GM12878 (cell line): Measurements from ENCODE around the gene HRH3. TPM values are rescaled to one million over a fixed set of nuclear protein-coding genes. Genes with fewer than 3 reads are reported as not detected.

Experiments used
- ATAC-seq: fragments of 200-7000 bp; cut with Tn5 transposase; 3 replicates; pipeline ENCODE4 v1.9.1; 2020; ENCODE audit warnings: mild to moderate bottlenecking, moderate library complexity
- BruUV-seq: library from RNA; stranded (reverse); fragments of 400-500 nt; replicated peaks from 2 replicates; lab custom pipeline; 2021; lab: Mats Ljungman, UMichigan
- CTCF ChIA-PET: fragments of 300-600 bp; sonication (Branson Sonifier 250); formaldehyde crosslinking; extraction: SDS; loops from one replicate; lab custom pipeline; 2021; ENCODE audit warnings: inconsistent platforms; lab: Yijun Ruan, JAX
- POLR2A ChIA-PET: fragments of 350-600 bp; formaldehyde crosslinking; extraction: SDS; loops from one replicate; lab custom pipeline; 2021; ENCODE audit warnings: inconsistent platforms; lab: Charles Lee
- RAD21 ChIA-PET: fragments of 300-600 bp; sonication (Branson Sonifier 250); formaldehyde crosslinking; loops from one replicate; lab custom pipeline; 2023; ENCODE audit warnings: antibody characterized with exemption; ENCODE audit not compliant: unreplicated experiment; lab: Charles Lee
- SMC1A ChIA-PET: fragments of 300-600 bp; sonication (Branson Sonifier 250); formaldehyde crosslinking; loops from one replicate; lab custom pipeline; 2023; ENCODE audit not compliant: unreplicated experiment, uncharacterized antibody; lab: Charles Lee
- DNase-seq: peaks from one replicate; pipeline ENCODE4 v3.0.0-alpha.2; 2011; ENCODE audit warnings: low read depth, low spot score
- FAIRE-seq: peaks from 3 replicates; lab custom pipeline; 2011; peaks lifted over from hg19 to GRCh38; lab: Jason Lieb, UNC
- H2AFZ ChIP-seq: 2 replicates; pipeline ENCODE4 v1.6.0; 2011; ENCODE audit warnings: low read depth, low read length, control low read depth; ENCODE audit not compliant: control insufficient read depth
- H3K27ac ChIP-seq: 2 replicates; pipeline ENCODE4 v1.5.1; 2011; ENCODE audit warnings: control low read depth; ENCODE audit not compliant: control insufficient read depth, insufficient read depth
- H3K27me3 ChIP-seq, 2 experiments: replicated peaks in 1 of 2; 2 replicates each; pipeline versions ENCODE4 v1.6.0 to v1.6.1; 2011; ENCODE audit warnings: low read length in 1 of 2; ENCODE audit not compliant: control insufficient read depth in 2 of 2, insufficient read depth in 2 of 2
- H3K36me3 ChIP-seq, 2 experiments: 2 replicates each; pipeline ENCODE4 v1.5.1; 2011; ENCODE audit warnings: low read length in 1 of 2; ENCODE audit not compliant: control insufficient read depth in 2 of 2, insufficient read depth in 2 of 2
- H3K4me1 ChIP-seq: 2 replicates; pipeline ENCODE4 v1.6.1; 2011; ENCODE audit warnings: mild to moderate bottlenecking, low read length, moderate library complexity, mixed read lengths; ENCODE audit not compliant: control insufficient read depth, insufficient read depth
- H3K4me2 ChIP-seq: 2 replicates; pipeline ENCODE4 v1.6.0; 2011; ENCODE audit warnings: control low read depth; ENCODE audit not compliant: control insufficient read depth, insufficient read depth
- H3K4me3 ChIP-seq: fragments of 200-600 bp; sonication (generic); 2 replicates; pipeline ENCODE4 v1.5.1; 2016
- H3K79me2 ChIP-seq: 2 replicates; pipeline ENCODE4 v1.6.0; 2011; ENCODE audit warnings: low read length; ENCODE audit not compliant: control insufficient read depth, insufficient read depth
- H3K9ac ChIP-seq: 2 replicates; pipeline ENCODE4 v1.8.0; 2011; ENCODE audit warnings: low read length, control low read depth, mixed read lengths; ENCODE audit not compliant: control insufficient read depth, insufficient read depth
- H3K9me3 ChIP-seq: replicated peaks from 3 replicates; pipeline ENCODE4 v1.5.1; 2011; ENCODE audit warnings: mild to moderate bottlenecking, low read length; ENCODE audit not compliant: control insufficient read depth, insufficient read depth
- H4K20me1 ChIP-seq: 2 replicates; pipeline ENCODE4 v1.6.0; 2011; ENCODE audit not compliant: control insufficient read depth, insufficient read depth
- BCL11A ChIP-seq: IDR thresholded peaks from 2 replicates; pipeline ENCODE4 v1.6.1; 2011; ENCODE audit warnings: low read depth, low read length
- CBX3 ChIP-seq: fragments of 200-600 bp; sonication (generic); IDR thresholded peaks from 2 replicates; pipeline ENCODE4 v1.6.1; 2016; ENCODE audit warnings: low read depth, borderline replicate concordance
- CREB1 ChIP-seq: IDR thresholded peaks from 2 replicates; pipeline ENCODE4 v1.6.1; 2012; ENCODE audit warnings: low read depth, mild to moderate bottlenecking, inconsistent platforms
- EED ChIP-seq: sonication (generic); IDR thresholded peaks from 2 replicates; pipeline ENCODE4 v1.6.1; 2016; ENCODE audit warnings: antibody characterized with exemption, low read depth
- IKZF2 ChIP-seq, 2 experiments: fragments of 450-650 bp; IDR thresholded peaks; 2 replicates each; pipeline ENCODE4 v1.6.1; 2017; ENCODE audit warnings: mild to moderate bottlenecking in 2 of 2, moderate library complexity in 2 of 2
- IRF3 ChIP-seq: fragments of 450-650 bp; IDR thresholded peaks from 2 replicates; pipeline ENCODE4 v1.6.1; 2014; ENCODE audit warnings: mild to moderate bottlenecking
- POU2F2 ChIP-seq: IDR thresholded peaks from 3 replicates; pipeline ENCODE4 v1.6.1; 2011; ENCODE audit warnings: low read depth, mild to moderate bottlenecking, low read length, borderline replicate concordance
- RCOR1 ChIP-seq: conservative IDR thresholded peaks from 2 replicates; pipeline ENCODE4 v1.6.1; 2012; ENCODE audit warnings: low read depth, low read length, improper control_type of control experiment
- SMAD5 ChIP-seq: IDR thresholded peaks from 2 replicates; pipeline ENCODE4 v1.6.1; 2016; ENCODE audit warnings: antibody characterized with exemption, low read depth
- SP1 ChIP-seq: IDR thresholded peaks from one replicate; pipeline ENCODE4 v1.6.1; 2011; ENCODE audit warnings: low read depth, low read length
- TARDBP ChIP-seq: IDR thresholded peaks from 2 replicates; pipeline ENCODE4 v1.6.1; 2016; ENCODE audit warnings: borderline replicate concordance
- TBL1XR1 ChIP-seq: IDR thresholded peaks from 2 replicates; pipeline ENCODE4 v1.6.1; 2012; ENCODE audit warnings: low read depth, low read length, improper control_type of control experiment
- WGBS: methylation state at CpG from one replicate; pipeline ENCODE4 v1.1.6; 2016; ENCODE audit warnings: low lambda C conversion rate; ENCODE audit not compliant: insufficient replicate concordance, insufficient coverage; ENCODE audit errors: missing lambda C conversion rate; 5-methylcytosine and 5-hydroxymethylcytosine counted together
- in situ Hi-C: fragments of 300-500 bp; cut with MboI; formaldehyde crosslinking; loops from 9 replicates; pipeline ENCODE4 v1.14.3; 2018; ENCODE audit warnings: mixed read lengths
- intact Hi-C: fragments of 100-400 bp; cut with micrococcal nuclease; formaldehyde crosslinking; loops from one replicate; pipeline ENCODE4 v1.14.2; 2022; ENCODE audit not compliant: unreplicated experiment
- polyA plus RNA-seq, 11 experiments: library from polyadenylated mRNA; depleted of rRNA in 4 of 11; unstranded in 6 of 11; stranded (reverse) in 5 of 11; fragments of >200 nt; fragmentation: Nextera tagmentation in 4 of 11; fragmentation: Illumina TruSeq in 1 of 11; extraction: Ambion mirVana in 4 of 11; extraction: Trizol in 1 of 11; gene quantifications; 1 replicate in 1 of 11; 2 replicates in 10 of 11; pipeline versions ENCODE4 v1.2.1 to v1.2.3, GENCODE V29; 2011 to 2016; ENCODE audit warnings: inconsistent platforms in 2 of 11, missing spikeins in 2 of 11, low read depth in 1 of 11
- total RNA-seq, 4 experiments: library from RNA; depleted of rRNA in 3 of 4; stranded (reverse); fragments of >200 nt in 3 of 4; fragmentation: Illumina TruSeq in 1 of 4; extraction: Trizol in 1 of 4; gene quantifications; 2 replicates each; pipeline versions ENCODE4 v1.2.1 to v1.2.3, GENCODE V29; 2013 to 2021
- TF ChIP-seq, protein P1 (sequence below): fragments of 150-350 bp; IDR thresholded peaks from 2 replicates; pipeline ENCODE4 v1.6.1; 2014; ENCODE audit warnings: mild to moderate bottlenecking, low read depth, low read length
- TF ChIP-seq, protein P2 (sequence below): IDR thresholded peaks from 2 replicates; pipeline ENCODE4 v1.6.1; 2012; ENCODE audit warnings: low read depth, low read length, improper control_type of control experiment
- TF ChIP-seq, protein P3 (sequence below): fragments of 450-650 bp; IDR thresholded peaks from 2 replicates; pipeline ENCODE4 v1.6.1; 2016; ENCODE audit warnings: mild to moderate bottlenecking

HRH3 gene
- total and polyA plus RNA-seq, 10 of the 15 experiments (the other 5 are each of a cell fraction or from before 2014, with no cell fraction given), result not detected

DNA sequence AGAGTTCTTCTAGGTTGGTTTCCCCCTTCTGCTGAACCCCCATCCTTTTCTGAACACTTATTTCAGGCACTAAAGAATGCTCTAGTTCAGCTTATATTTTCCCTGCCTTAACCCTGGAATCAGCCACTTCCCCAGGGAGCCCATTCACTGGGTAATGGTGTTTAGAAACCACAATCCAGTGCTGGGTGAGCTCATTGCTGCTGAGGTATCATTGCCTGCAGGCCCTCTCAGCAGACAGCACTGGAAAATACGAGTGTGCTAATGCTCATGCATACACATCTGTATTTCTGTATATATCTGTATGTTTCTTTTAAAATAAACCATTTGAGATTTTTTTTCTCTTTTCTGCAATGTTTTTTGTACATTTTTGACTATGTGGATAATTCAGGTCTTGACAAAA, 45.3 kb upstream of the HRH3 start:
- intact Hi-C loops, result no loop called here
- CTCF ChIA-PET, result no interaction called here
- RAD21 ChIA-PET, result no interaction called here
- DNase-seq, result no peak
- H3K4me1 ChIP-seq, result no peaks in the 10 kb centered on the region
- no peak overlapping the region for H3K27ac ChIP-seq
- TF ChIP-seq IRF3 (no peak), SMAD5 (no peak), CBX3 (no peak), EED (no peak), RCOR1 (no peak), SP1 (no peak), TBL1XR1 (no peak), POU2F2 (no peak), IKZF2 (IDR thresholded peaks at IDR 0.05) (no peak), TARDBP (no peak), BCL11A (no peak), CREB1 (no peak)
- TF ChIP-seq, protein P1, sequence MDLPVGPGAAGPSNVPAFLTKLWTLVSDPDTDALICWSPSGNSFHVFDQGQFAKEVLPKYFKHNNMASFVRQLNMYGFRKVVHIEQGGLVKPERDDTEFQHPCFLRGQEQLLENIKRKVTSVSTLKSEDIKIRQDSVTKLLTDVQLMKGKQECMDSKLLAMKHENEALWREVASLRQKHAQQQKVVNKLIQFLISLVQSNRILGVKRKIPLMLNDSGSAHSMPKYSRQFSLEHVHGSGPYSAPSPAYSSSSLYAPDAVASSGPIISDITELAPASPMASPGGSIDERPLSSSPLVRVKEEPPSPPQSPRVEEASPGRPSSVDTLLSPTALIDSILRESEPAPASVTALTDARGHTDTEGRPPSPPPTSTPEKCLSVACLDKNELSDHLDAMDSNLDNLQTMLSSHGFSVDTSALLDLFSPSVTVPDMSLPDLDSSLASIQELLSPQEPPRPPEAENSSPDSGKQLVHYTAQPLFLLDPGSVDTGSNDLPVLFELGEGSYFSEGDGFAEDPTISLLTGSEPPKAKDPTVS, result no peak
- TF ChIP-seq, protein P2, sequence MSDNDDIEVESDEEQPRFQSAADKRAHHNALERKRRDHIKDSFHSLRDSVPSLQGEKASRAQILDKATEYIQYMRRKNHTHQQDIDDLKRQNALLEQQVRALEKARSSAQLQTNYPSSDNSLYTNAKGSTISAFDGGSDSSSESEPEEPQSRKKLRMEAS, result no peak
- TF ChIP-seq, protein P3, sequence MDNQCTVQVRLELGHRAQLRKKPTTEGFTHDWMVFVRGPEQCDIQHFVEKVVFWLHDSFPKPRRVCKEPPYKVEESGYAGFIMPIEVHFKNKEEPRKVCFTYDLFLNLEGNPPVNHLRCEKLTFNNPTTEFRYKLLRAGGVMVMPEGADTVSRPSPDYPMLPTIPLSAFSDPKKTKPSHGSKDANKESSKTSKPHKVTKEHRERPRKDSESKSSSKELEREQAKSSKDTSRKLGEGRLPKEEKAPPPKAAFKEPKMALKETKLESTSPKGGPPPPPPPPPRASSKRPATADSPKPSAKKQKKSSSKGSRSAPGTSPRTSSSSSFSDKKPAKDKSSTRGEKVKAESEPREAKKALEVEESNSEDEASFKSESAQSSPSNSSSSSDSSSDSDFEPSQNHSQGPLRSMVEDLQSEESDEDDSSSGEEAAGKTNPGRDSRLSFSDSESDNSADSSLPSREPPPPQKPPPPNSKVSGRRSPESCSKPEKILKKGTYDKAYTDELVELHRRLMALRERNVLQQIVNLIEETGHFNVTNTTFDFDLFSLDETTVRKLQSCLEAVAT, result no peak
- H3K27me3 ChIP-seq, result no peaks in the 10 kb centered on the region
- in situ Hi-C loops, result no loop called here
- H3K4me3 ChIP-seq, result no peak overlapping the region
- H3K4me2 ChIP-seq, result no peak overlapping the region
- no peaks in the 10 kb centered on the region; the same call in 2 of the 3 replicates for H3K9me3 ChIP-seq
- H2AFZ ChIP-seq, result no peak overlapping the region
- H3K36me3 ChIP-seq, result peaks cover 12 to 14% of the 10 kb centered on the region in 2 experiments; a peak in 3 of 4 replicates
- SMC1A ChIA-PET, result no interaction called here
- POLR2A ChIA-PET, result interaction anchor here (0.5 kb wide), 1 partner anchor 77 kb away, joined by 4 read pairs; no protein-coding TSS in a partner anchor
- no peak for FAIRE-seq
- no peaks in the 10 kb centered on the region for H4K20me1 ChIP-seq
- ATAC-seq, result no peak
- BruUV-seq, result no TSS peak
- no peak overlapping the region for H3K9ac ChIP-seq
- H3K79me2 ChIP-seq, result no peaks in the 10 kb centered on the region
- WGBS, result 96% methylated on average over 1 of the region's 1 CpG
